ENCODE data around the gene SLC25A21. TPM values are rescaled to one million over a fixed set of nuclear protein-coding genes. Genes with fewer than 3 reads are reported as not detected.

The SLC25A21 gene
- total and polyA plus RNA-seq, 2 of the 13 experiments (the other 11 are each of a cell fraction or from before 2014, with no cell fraction given) = 1.9 to 2.9 TPM

DNA sequence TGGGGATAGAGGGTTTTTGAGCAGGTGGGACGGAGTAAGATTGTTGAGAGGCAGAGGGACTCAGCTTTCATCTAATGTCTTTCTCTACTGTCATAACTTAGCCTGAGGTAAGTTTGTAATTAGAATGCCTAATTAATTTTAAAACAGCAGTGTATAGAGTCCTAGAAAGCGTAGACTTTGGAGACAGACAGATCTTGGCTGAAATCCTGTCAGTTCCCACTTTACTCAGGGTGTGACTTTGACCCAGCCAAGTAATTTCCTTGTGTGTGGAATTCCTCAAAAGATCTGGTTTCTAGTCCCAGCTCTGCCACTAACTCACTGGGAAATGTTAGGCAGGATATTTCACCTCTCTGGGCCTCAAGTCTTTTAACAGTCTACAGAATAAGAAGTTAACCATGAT is 74.3 kb downstream of the SLC25A21 start (continued):
- TF ChIP-seq, protein P1, sequence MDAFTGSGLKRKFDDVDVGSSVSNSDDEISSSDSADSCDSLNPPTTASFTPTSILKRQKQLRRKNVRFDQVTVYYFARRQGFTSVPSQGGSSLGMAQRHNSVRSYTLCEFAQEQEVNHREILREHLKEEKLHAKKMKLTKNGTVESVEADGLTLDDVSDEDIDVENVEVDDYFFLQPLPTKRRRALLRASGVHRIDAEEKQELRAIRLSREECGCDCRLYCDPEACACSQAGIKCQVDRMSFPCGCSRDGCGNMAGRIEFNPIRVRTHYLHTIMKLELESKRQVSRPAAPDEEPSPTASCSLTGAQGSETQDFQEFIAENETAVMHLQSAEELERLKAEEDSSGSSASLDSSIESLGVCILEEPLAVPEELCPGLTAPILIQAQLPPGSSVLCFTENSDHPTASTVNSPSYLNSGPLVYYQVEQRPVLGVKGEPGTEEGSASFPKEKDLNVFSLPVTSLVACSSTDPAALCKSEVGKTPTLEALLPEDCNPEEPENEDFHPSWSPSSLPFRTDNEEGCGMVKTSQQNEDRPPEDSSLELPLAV (CRISPR knock-in tag; conservative IDR thresholded peaks at IDR 0.05; ENCODE audit: low read depth) = no peak

DNA sequence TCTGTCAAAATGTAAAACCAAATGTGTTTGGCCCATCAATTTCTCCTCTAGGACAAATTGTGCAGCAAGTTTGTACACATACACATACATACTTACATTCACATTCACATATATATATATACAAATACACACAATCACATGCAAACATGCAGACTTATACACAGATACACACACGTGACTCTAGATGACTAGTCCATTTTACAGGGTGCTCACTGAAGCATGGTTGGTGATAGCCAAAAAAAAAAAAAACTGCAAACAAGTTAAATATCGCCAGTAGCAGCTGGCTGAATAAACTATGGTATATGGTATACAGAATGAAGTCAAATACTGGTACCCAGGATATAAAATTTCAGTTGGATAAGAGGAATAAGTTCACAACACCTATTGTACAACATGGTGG is 77.9 kb downstream of the SLC25A21 start:
- Histone ChIP-seq H3K4me3 (replicated peaks in 1 of 3; ENCODE audit: insufficient read depth in 1 of 3, low read depth in 2 of 3, low read length in 3 of 3) (no peak overlapping the region), H3K27ac (ENCODE audit: extremely low read length, insufficient read depth, low read length) (no peak overlapping the region), H3K27me3 (ENCODE audit: control insufficient read depth in 1 of 2, insufficient read depth in 2 of 2, low read length in 2 of 2) (no peaks in the 10 kb centered on the region), H3K9me3 (ENCODE audit: low read length) (no peaks in the 10 kb centered on the region), H3K36me3 (replicated peaks in 1 of 2; ENCODE audit: control insufficient read depth in 1 of 2, insufficient read depth in 2 of 2, low read length in 2 of 2) (no peaks in the 10 kb centered on the region), H3K9ac (ENCODE audit: insufficient read depth, low read depth, low read length) (no peak overlapping the region), H3K4me1 (ENCODE audit: insufficient read depth, low read length) (no peaks in the 10 kb centered on the region), H4K20me1 (ENCODE audit: insufficient read depth, low read length) (no peaks in the 10 kb centered on the region), H3K79me2 (ENCODE audit: insufficient read depth, low read length) (no peaks in the 10 kb centered on the region), H2AFZ (ENCODE audit: low read length) (no peak overlapping the region), H3K4me2 (ENCODE audit: low read depth, low read length) (no peak overlapping the region)
- FAIRE-seq = no peak
- no TSS peak for BruUV-seq (replicated peaks)
- WGBS (ENCODE audit: low lambda C conversion rate) = 1% methylated on average over 2 of the region's 2 CpGs
- in situ Hi-C loops (cut with HindIII; ENCODE audit: extremely low pct_ligation_motif_present, low pct_unique_long_range_greater_than_20kb) (no loop called here), intact Hi-C loops (cut with micrococcal nuclease; ENCODE audit: unreplicated experiment) (no loop called here)
- POLR2A ChIA-PET = no interaction called here
- no peak for DNase-seq (ENCODE audit: low spot score)
- ATAC-seq = no peak
- CTCF ChIA-PET (ENCODE audit: low intra/inter-chr PET ratio, low total read pairs) = no interaction called here
- TF ChIP-seq, protein P2, sequence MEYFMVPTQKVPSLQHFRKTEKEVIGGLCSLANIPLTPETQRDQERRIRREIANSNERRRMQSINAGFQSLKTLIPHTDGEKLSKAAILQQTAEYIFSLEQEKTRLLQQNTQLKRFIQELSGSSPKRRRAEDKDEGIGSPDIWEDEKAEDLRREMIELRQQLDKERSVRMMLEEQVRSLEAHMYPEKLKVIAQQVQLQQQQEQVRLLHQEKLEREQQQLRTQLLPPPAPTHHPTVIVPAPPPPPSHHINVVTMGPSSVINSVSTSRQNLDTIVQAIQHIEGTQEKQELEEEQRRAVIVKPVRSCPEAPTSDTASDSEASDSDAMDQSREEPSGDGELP (IDR thresholded peaks at IDR 0.05; ENCODE audit: borderline replicate concordance, low read depth) = no peak
- TF ChIP-seq SMARCC2 (IDR thresholded peaks at IDR 0.05) (no peak), SAFB2 (CRISPR knock-in tag; IDR thresholded peaks at IDR 0.05; ENCODE audit: borderline replicate concordance, low read depth) (no peak), ZSCAN21 (CRISPR knock-in tag; IDR thresholded peaks at IDR 0.05; ENCODE audit: borderline replicate concordance) (no peak), HOXD1 (CRISPR knock-in tag; IDR thresholded peaks at IDR 0.05) (no peak), ZNF337 (CRISPR knock-in tag; IDR thresholded peaks at IDR 0.05; ENCODE audit: borderline replicate concordance, low read depth) (no peak), CBX2 (IDR thresholded peaks at IDR 0.05; ENCODE audit: low read depth, low read length) (no peak), CBX2 (CRISPR knock-in tag; IDR thresholded peaks at IDR 0.05; ENCODE audit: low read depth) (no peak), DPF2 (CRISPR knock-in tag; IDR thresholded peaks at IDR 0.05; ENCODE audit: borderline replicate concordance, low read depth) (no peak)
- TF ChIP-seq, protein P3, sequence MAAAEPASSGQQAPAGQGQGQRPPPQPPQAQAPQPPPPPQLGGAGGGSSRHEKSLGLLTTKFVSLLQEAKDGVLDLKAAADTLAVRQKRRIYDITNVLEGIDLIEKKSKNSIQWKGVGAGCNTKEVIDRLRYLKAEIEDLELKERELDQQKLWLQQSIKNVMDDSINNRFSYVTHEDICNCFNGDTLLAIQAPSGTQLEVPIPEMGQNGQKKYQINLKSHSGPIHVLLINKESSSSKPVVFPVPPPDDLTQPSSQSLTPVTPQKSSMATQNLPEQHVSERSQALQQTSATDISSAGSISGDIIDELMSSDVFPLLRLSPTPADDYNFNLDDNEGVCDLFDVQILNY (CRISPR knock-in tag; conservative IDR thresholded peaks at IDR 0.05) = no peak
